ENCODE data around the gene TMEM161B.

TMEM161B gene

DNA sequence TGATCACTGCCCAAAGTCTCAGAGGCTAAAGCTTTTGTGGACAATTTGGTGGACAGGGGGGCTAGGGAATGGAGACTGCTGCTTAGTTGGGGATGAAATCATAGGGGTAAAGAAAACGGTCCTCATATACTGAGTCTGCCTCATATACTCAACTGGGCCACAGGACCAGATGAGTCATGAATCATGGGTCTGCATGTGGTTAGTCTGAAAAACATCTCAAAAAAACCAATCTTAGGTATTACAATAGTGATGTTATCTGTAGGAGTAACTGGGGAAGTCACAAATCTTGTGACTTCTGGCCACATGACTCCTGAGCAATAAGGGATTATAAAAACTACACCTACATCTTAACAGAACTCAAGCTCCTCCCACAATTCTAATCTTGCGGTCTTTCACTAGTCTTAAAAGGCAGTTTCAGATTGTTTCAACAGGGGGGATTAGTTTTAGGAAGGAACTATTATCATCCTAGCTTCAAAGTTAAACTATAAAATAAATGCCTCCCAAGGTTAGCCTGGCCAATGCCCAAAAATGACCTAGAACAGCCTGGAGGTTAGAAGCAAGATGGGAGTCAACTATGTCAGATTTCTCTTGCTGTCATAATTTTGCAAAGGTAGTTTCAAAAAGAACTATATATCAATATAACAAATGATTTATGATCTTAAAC, 17.5 kb downstream of the TMEM161B start (continued):
- TF ChIP-seq, protein P1, sequence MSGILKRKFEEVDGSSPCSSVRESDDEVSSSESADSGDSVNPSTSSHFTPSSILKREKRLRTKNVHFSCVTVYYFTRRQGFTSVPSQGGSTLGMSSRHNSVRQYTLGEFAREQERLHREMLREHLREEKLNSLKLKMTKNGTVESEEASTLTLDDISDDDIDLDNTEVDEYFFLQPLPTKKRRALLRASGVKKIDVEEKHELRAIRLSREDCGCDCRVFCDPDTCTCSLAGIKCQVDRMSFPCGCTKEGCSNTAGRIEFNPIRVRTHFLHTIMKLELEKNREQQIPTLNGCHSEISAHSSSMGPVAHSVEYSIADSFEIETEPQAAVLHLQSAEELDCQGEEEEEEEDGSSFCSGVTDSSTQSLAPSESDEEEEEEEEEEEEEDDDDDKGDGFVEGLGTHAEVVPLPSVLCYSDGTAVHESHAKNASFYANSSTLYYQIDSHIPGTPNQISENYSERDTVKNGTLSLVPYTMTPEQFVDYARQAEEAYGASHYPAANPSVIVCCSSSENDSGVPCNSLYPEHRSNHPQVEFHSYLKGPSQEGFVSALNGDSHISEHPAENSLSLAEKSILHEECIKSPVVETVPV (CRISPR knock-in tag; IDR thresholded peaks at IDR 0.05): no peak
- no peak for TF ChIP-seq TCF4 (CRISPR knock-in tag; IDR thresholded peaks at IDR 0.05; ENCODE audit: borderline replicate concordance)

DNA sequence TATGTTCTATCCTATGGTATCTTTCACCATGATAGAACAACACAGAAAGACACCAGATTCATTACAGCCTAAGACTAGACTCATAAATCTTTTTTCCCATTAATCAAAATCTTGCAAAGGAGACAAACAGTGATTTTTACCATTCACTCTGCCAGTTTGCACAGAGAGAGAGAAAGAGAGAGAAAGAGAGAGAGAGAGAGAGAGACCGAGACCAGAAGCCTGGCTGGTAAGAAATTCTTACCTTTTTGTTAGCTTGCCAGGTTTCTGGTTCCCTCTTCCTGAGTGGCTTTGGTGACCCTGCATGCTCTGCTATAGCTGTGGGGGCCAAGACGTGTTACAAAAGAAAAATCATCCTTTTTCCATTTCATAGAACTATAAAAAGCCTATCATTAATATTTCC, 18.6 kb downstream of the TMEM161B start:
- no peak for TF ChIP-seq ZFP3 (CRISPR knock-in tag; IDR thresholded peaks at IDR 0.05)
- no peak for TF ChIP-seq RARB (CRISPR knock-in tag; IDR thresholded peaks at IDR 0.05)
- no peak for TF ChIP-seq GLIS3 (CRISPR knock-in tag; IDR thresholded peaks at IDR 0.05)
- TF ChIP-seq ZNF565 (CRISPR knock-in tag; conservative IDR thresholded peaks at IDR 0.05; ENCODE audit: low read depth): no peak
- TF ChIP-seq ARNTL (CRISPR knock-in tag; IDR thresholded peaks at IDR 0.05; ENCODE audit: borderline replicate concordance, low read depth): no peak
- no peak for TF ChIP-seq SNAI2 (CRISPR knock-in tag; IDR thresholded peaks at IDR 0.05)
- TF ChIP-seq ESRRG (CRISPR knock-in tag; IDR thresholded peaks at IDR 0.05): no peak
- TF ChIP-seq PATZ1 (CRISPR knock-in tag; IDR thresholded peaks at IDR 0.05; ENCODE audit: borderline replicate concordance): no peak
- no peak for TF ChIP-seq OSR1 (CRISPR knock-in tag; IDR thresholded peaks at IDR 0.05)
- TF ChIP-seq CSDC2 (CRISPR knock-in tag; IDR thresholded peaks at IDR 0.05): no peak
- TF ChIP-seq TOX (CRISPR knock-in tag; IDR thresholded peaks at IDR 0.05; ENCODE audit: borderline replicate concordance): no peak
- TF ChIP-seq ZNF70 (CRISPR knock-in tag; IDR thresholded peaks at IDR 0.05): no peak
- no peak for ATAC-seq

GRCh38 chr5:88248743-88249540, 19.7 kb downstream of the TMEM161B start:
- no peak for TF ChIP-seq SNAI2 (CRISPR knock-in tag; IDR thresholded peaks at IDR 0.05)
- no peak for TF ChIP-seq ZNF70 (CRISPR knock-in tag; IDR thresholded peaks at IDR 0.05)
- no peak for TF ChIP-seq ESRRG (CRISPR knock-in tag; IDR thresholded peaks at IDR 0.05)
- TF ChIP-seq, protein P2, sequence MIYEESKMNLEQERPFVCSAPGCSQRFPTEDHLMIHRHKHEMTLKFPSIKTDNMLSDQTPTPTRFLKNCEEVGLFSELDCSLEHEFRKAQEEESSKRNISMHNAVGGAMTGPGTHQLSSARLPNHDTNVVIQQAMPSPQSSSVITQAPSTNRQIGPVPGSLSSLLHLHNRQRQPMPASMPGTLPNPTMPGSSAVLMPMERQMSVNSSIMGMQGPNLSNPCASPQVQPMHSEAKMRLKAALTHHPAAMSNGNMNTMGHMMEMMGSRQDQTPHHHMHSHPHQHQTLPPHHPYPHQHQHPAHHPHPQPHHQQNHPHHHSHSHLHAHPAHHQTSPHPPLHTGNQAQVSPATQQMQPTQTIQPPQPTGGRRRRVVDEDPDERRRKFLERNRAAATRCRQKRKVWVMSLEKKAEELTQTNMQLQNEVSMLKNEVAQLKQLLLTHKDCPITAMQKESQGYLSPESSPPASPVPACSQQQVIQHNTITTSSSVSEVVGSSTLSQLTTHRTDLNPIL (CRISPR knock-in tag; IDR thresholded peaks at IDR 0.05; ENCODE audit: low read depth): no peak
- no peak for TF ChIP-seq TSHZ2 (CRISPR knock-in tag; IDR thresholded peaks at IDR 0.05)
- TF ChIP-seq, protein P1 (CRISPR knock-in tag; IDR thresholded peaks at IDR 0.05): no peak
- no peak for TF ChIP-seq TOX (CRISPR knock-in tag; IDR thresholded peaks at IDR 0.05; ENCODE audit: borderline replicate concordance)
- no peak for TF ChIP-seq ISL1 (CRISPR knock-in tag; IDR thresholded peaks at IDR 0.05)
- TF ChIP-seq ZFP3 (CRISPR knock-in tag; IDR thresholded peaks at IDR 0.05): no peak
- no peak for TF ChIP-seq CSDC2 (CRISPR knock-in tag; IDR thresholded peaks at IDR 0.05)
- no peak for TF ChIP-seq TCF4 (CRISPR knock-in tag; IDR thresholded peaks at IDR 0.05; ENCODE audit: borderline replicate concordance)
- no peak for TF ChIP-seq ZC3H10 (CRISPR knock-in tag; IDR thresholded peaks at IDR 0.05)
- no peak for TF ChIP-seq ZFP30 (CRISPR knock-in tag; IDR thresholded peaks at IDR 0.05)
- TF ChIP-seq PPARA (CRISPR knock-in tag; IDR thresholded peaks at IDR 0.05; ENCODE audit: borderline replicate concordance): no peak
- no peak for ATAC-seq
